ENCODE measurements around the gene OGG1. TPM values are rescaled to one million over a fixed set of nuclear protein-coding genes. Genes with fewer than 3 reads are reported as not detected.

Gene OGG1
- total and polyA plus RNA-seq, 9 of the 15 experiments (the other 6 are each of a cell fraction or from before 2014, with no cell fraction given), result 6.6 to 33.0 (median 24.4) TPM

DNA sequence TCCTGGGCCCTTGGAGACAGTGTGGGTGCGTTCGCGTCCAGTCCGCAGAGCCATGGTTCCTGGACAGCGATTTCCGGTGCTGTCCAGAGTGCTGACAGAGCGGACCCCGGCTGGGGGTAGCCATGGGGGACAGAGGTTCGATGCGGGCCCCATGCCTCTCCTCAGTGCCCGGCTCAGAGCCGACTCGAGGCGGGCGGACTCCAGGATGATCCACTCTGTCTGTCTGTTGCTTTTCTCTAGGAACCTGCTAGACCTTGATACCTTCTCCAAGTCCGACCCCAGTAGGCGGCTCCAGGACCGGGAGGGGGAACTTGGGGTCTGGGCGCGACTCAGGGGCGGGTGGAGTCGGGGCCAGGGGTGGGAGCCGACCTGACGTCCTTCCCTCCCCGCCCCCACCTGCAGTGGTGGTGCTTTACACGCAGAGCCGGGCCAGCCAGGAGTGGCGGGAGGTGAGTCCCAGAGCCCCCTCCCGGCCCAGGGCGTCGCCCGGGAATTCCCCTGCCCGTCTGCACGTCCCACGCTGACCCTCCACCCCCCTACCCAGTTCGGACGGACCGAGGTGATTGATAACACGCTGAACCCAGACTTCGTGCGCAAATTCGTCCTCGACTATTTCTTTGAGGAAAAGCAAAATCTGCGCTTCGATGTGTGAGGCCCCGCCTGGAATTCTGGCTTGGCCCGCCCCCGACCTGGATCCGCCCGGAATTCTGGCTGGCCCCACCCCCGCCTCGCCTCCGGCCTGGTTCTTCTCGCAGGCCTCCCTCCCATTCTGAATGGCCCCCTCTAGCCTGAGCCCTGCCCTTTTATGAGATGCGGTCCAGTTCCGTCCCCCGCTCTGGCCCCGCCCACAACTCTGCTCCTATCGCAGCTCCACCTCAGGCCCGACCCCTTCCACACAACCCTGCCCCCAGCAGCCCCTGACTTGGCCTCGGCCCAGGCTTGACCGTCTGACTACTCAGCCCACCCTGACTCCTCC, 45.1 kb upstream of the OGG1 start (continued):
- TF ChIP-seq, protein P1, sequence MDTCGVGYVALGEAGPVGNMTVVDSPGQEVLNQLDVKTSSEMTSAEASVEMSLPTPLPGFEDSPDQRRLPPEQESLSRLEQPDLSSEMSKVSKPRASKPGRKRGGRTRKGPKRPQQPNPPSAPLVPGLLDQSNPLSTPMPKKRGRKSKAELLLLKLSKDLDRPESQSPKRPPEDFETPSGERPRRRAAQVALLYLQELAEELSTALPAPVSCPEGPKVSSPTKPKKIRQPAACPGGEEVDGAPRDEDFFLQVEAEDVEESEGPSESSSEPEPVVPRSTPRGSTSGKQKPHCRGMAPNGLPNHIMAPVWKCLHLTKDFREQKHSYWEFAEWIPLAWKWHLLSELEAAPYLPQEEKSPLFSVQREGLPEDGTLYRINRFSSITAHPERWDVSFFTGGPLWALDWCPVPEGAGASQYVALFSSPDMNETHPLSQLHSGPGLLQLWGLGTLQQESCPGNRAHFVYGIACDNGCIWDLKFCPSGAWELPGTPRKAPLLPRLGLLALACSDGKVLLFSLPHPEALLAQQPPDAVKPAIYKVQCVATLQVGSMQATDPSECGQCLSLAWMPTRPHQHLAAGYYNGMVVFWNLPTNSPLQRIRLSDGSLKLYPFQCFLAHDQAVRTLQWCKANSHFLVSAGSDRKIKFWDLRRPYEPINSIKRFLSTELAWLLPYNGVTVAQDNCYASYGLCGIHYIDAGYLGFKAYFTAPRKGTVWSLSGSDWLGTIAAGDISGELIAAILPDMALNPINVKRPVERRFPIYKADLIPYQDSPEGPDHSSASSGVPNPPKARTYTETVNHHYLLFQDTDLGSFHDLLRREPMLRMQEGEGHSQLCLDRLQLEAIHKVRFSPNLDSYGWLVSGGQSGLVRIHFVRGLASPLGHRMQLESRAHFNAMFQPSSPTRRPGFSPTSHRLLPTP (IDR thresholded peaks at IDR 0.05; ENCODE audit: borderline replicate concordance, extremely low read depth, insufficient read length), result no peak
- TF ChIP-seq MBD2 (IDR thresholded peaks at IDR 0.05; ENCODE audit: borderline replicate concordance, low read depth), result no peak
- no peak for TF ChIP-seq XRCC4 (IDR thresholded peaks at IDR 0.05; ENCODE audit: extremely low read depth, insufficient read depth, insufficient read length)
- TF ChIP-seq, protein P2, sequence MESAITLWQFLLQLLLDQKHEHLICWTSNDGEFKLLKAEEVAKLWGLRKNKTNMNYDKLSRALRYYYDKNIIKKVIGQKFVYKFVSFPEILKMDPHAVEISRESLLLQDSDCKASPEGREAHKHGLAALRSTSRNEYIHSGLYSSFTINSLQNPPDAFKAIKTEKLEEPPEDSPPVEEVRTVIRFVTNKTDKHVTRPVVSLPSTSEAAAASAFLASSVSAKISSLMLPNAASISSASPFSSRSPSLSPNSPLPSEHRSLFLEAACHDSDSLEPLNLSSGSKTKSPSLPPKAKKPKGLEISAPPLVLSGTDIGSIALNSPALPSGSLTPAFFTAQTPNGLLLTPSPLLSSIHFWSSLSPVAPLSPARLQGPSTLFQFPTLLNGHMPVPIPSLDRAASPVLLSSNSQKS (CRISPR knock-in tag; IDR thresholded peaks at IDR 0.05), result no peak
- peak in 1 of 2 experiments; percentile 93; a peak in 2 of 4 replicates for TF ChIP-seq SRF (CRISPR knock-in tag; IDR thresholded peaks at IDR 0.05)
- TF ChIP-seq EHMT2 (IDR thresholded peaks at IDR 0.05), result peak; percentile 99
- no peak for TF ChIP-seq MAFF (IDR thresholded peaks at IDR 0.05; ENCODE audit: low read length)
- no peak for TF ChIP-seq HMG20A (CRISPR knock-in tag; conservative IDR thresholded peaks at IDR 0.05)
- no peak for TF ChIP-seq FUS (optimal IDR thresholded peaks at IDR 0.05; ENCODE audit: low read depth, low read length)
- no peak for TF ChIP-seq ZZZ3 (IDR thresholded peaks at IDR 0.05)
- no peak for TF ChIP-seq SRSF7 (optimal IDR thresholded peaks at IDR 0.05; ENCODE audit: low read depth, low read length)
- TF ChIP-seq, protein P3, sequence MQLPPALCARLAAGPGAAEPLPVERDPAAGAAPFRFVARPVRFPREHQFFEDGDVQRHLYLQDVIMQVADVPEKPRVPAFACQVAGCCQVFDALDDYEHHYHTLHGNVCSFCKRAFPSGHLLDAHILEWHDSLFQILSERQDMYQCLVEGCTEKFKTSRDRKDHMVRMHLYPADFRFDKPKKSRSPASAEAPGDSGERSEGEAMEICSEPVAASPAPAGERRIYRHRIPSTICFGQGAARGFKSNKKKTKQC (CRISPR knock-in tag; IDR thresholded peaks at IDR 0.05), result peak; percentile 99
- no peak for TF ChIP-seq MEIS2 (IDR thresholded peaks at IDR 0.05; ENCODE audit: partially characterized antibody)
- TF ChIP-seq, protein P4, sequence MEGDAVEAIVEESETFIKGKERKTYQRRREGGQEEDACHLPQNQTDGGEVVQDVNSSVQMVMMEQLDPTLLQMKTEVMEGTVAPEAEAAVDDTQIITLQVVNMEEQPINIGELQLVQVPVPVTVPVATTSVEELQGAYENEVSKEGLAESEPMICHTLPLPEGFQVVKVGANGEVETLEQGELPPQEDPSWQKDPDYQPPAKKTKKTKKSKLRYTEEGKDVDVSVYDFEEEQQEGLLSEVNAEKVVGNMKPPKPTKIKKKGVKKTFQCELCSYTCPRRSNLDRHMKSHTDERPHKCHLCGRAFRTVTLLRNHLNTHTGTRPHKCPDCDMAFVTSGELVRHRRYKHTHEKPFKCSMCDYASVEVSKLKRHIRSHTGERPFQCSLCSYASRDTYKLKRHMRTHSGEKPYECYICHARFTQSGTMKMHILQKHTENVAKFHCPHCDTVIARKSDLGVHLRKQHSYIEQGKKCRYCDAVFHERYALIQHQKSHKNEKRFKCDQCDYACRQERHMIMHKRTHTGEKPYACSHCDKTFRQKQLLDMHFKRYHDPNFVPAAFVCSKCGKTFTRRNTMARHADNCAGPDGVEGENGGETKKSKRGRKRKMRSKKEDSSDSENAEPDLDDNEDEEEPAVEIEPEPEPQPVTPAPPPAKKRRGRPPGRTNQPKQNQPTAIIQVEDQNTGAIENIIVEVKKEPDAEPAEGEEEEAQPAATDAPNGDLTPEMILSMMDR (IDR thresholded peaks at IDR 0.05 in 2 of 3, conservative IDR thresholded peaks at IDR 0.05 in 1 of 3; ENCODE audit: insufficient read depth in 2 of 3, low read depth in 1 of 3, low read length in 3 of 3), result no peak
- TF ChIP-seq, protein P5, sequence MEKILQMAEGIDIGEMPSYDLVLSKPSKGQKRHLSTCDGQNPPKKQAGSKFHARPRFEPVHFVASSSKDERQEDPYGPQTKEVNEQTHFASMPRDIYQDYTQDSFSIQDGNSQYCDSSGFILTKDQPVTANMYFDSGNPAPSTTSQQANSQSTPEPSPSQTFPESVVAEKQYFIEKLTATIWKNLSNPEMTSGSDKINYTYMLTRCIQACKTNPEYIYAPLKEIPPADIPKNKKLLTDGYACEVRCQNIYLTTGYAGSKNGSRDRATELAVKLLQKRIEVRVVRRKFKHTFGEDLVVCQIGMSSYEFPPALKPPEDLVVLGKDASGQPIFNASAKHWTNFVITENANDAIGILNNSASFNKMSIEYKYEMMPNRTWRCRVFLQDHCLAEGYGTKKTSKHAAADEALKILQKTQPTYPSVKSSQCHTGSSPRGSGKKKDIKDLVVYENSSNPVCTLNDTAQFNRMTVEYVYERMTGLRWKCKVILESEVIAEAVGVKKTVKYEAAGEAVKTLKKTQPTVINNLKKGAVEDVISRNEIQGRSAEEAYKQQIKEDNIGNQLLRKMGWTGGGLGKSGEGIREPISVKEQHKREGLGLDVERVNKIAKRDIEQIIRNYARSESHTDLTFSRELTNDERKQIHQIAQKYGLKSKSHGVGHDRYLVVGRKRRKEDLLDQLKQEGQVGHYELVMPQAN (IDR thresholded peaks at IDR 0.05; ENCODE audit: borderline replicate concordance), result peak; percentile 73; the same call in 1 of the 2 replicates
- TF ChIP-seq ZNF316 (IDR thresholded peaks at IDR 0.05), result no peak
- no peak for TF ChIP-seq POLR2A (conservative IDR thresholded peaks at IDR 0.05)
- TF ChIP-seq DNMT1 (IDR thresholded peaks at IDR 0.05), result no peak
- TF ChIP-seq ZNF551 (CRISPR knock-in tag; IDR thresholded peaks at IDR 0.05), result no peak
- peak; percentile 83 for TF ChIP-seq GABPA (tag; conservative IDR thresholded peaks at IDR 0.05; ENCODE audit: low read depth)
